Measurements from ENCODE around the gene RHCE. TPM values are rescaled to one million over a fixed set of nuclear protein-coding genes. Genes with fewer than 3 reads are reported as not detected.

The RHCE gene
- 0.61 and 0.65 TPM in 2 replicates for total RNA-seq

GRCh38 chr1:25420715-25421114, at the start of gene RHCE:
TSS of gene RHCE (minus strand) at chr1:25420825. CDS start at chr1:25420786, 39 bp downstream.

GRCh38 chr1:25430073-25430966, 9.7 kb upstream of the RHCE start, which contains the start of gene MACO1:
TSS of gene MACO1 (plus strand) at chr1:25430897. CDS start at chr1:25431099, 202 bp downstream.

GRCh38 chr1:25338188-25338981, 82.2 kb downstream of the RHCE start, which contains the start of gene TMEM50A:
TSS of gene TMEM50A (plus strand) at chr1:25338334. CDS start at chr1:25340487, 2,153 bp downstream.

Other genes starting within 250 kb of the RHCE start
- 21.3 TPM in 2 replicates for gene SYF2, start 188.3 kb downstream of the RHCE start, total RNA-seq
- gene RSRP1, start 173.4 kb downstream of the RHCE start, total RNA-seq: 89.6 and 104 TPM in 2 replicates
- not detected in 2 replicates for gene RHD, start 148.3 kb downstream of the RHCE start, total RNA-seq
- gene TMEM50A, start 82.5 kb downstream of the RHCE start, total RNA-seq: 94.5 and 106 TPM in 2 replicates
- gene MACO1, start 10.1 kb upstream of the RHCE start, total RNA-seq: 20.6 and 21.6 TPM in 2 replicates
- gene LDLRAP1, start 122.8 kb upstream of the RHCE start, total RNA-seq: 41.7 and 44.1 TPM in 2 replicates
- 15.8 and 16.9 TPM in 2 replicates for gene MAN1C1, start 196.0 kb upstream of the RHCE start, total RNA-seq

Measured in hair follicle dermal papilla cell (primary cell).